K562 (cell line): ENCODE measurements around the gene DDX39A. TPM values are rescaled to one million over a fixed set of nuclear protein-coding genes. Genes with fewer than 3 reads are reported as not detected.
A peak's percentile ranks its signal among the peaks of the same experiment; 100 is the strongest.

Experiments
- ATAC-seq: fragments of 200-7000 bp; cut with Tn5 transposase; 3 replicates; pipeline ENCODE4 v1.9.1; 2020; ENCODE audit warnings: moderate library complexity
- BruUV-seq: library from RNA; stranded (reverse); fragments of 400-500 nt; replicated peaks from 2 replicates; lab custom pipeline; 2021; lab: Mats Ljungman, UMichigan
- CTCF ChIA-PET: fragments of 300-600 bp; formaldehyde crosslinking; extraction: SDS; loops from one replicate; lab custom pipeline; 2021; ENCODE audit warnings: low intra/inter-chr PET ratio; lab: Yijun Ruan, JAX
- POLR2A ChIA-PET: fragments of 300-600, 350-650 bp; sonication (Branson Sonifier 250); formaldehyde crosslinking; extraction: SDS; loops from one replicate; lab custom pipeline; 2021; ENCODE audit warnings: antibody characterized with exemption, inconsistent platforms; lab: Yijun Ruan, JAX
- DNase-seq, 4 experiments: peaks; one replicate each; pipeline versions ENCODE4 v3.0.0 to v3.0.0-alpha.2; 2011 to 2018; ENCODE audit warnings: low spot score in 3 of 4, mixed read lengths in 3 of 4; ENCODE audit errors: extremely low read depth in 1 of 4
- FAIRE-seq: peaks from 2 replicates; lab custom pipeline; 2011; peaks lifted over from hg19 to GRCh38; lab: Jason Lieb, UNC
- H2AFZ ChIP-seq: 2 replicates; pipeline ENCODE4 v1.6.0; 2011; ENCODE audit warnings: low read depth, low read length, control low read depth, inconsistent platforms
- H3K27ac ChIP-seq: fragments of 200-600 bp; 3 replicates; pipeline ENCODE4 v1.8.0; 2011; ENCODE audit warnings: low read depth, mild to moderate bottlenecking, control low read depth, inconsistent platforms, low read length, moderate library complexity, mixed read lengths; ENCODE audit errors: extremely low read depth
- H3K27me3 ChIP-seq, 2 experiments: fragments of 300-600 bp in 1 of 2; 2 replicates in 1 of 2; 3 replicates in 1 of 2; pipeline versions ENCODE4 v1.6.0 to v1.8.0; 2011; ENCODE audit warnings: inconsistent platforms in 2 of 2, low read length in 2 of 2, mild to moderate bottlenecking in 1 of 2, mixed read lengths in 1 of 2, moderate library complexity in 1 of 2; ENCODE audit not compliant: control insufficient read depth in 2 of 2, insufficient read depth in 2 of 2
- H3K36me3 ChIP-seq: fragments of 300-600 bp; 3 replicates; pipeline ENCODE4 v1.8.0; 2011; ENCODE audit warnings: mild to moderate bottlenecking, low read length, inconsistent platforms; ENCODE audit not compliant: control insufficient read depth, insufficient read depth
- H3K4me1 ChIP-seq, 2 experiments: fragments of 200-600 bp in 1 of 2; replicated peaks in 1 of 2; 2 replicates in 1 of 2; 3 replicates in 1 of 2; pipeline versions ENCODE4 v1.5.1 to v1.8.0; 2011; ENCODE audit warnings: inconsistent platforms in 2 of 2, low read length in 2 of 2, mild to moderate bottlenecking in 1 of 2, mixed read lengths in 1 of 2, moderate library complexity in 1 of 2; ENCODE audit not compliant: control insufficient read depth in 2 of 2, insufficient read depth in 2 of 2
- H3K4me2 ChIP-seq: 2 replicates; pipeline ENCODE4 v1.6.1; 2011; ENCODE audit warnings: low read length, control low read depth, inconsistent platforms, mixed read lengths; ENCODE audit not compliant: insufficient read depth
- H3K4me3 ChIP-seq: fragments of 200-600 bp; sonication (generic), shearing (Covaris generic); 2 replicates; pipeline ENCODE4 v1.5.1; 2016; ENCODE audit warnings: control low read depth, inconsistent platforms
- H3K79me2 ChIP-seq: fragments of 200-600 bp; 3 replicates; pipeline ENCODE4 v1.8.0; 2011; ENCODE audit warnings: low read length, inconsistent platforms; ENCODE audit not compliant: control insufficient read depth, insufficient read depth
- H3K9ac ChIP-seq, 2 experiments: 2 replicates each; pipeline versions ENCODE4 v1.6.0 to v1.6.1; 2011; ENCODE audit warnings: low read depth in 2 of 2, low read length in 2 of 2, control low read depth in 1 of 2, inconsistent platforms in 1 of 2, mild to moderate bottlenecking in 1 of 2, mixed read lengths in 1 of 2; ENCODE audit not compliant: insufficient read depth in 1 of 2
- H3K9me1 ChIP-seq: one replicate; pipeline ENCODE4 v1.6.0; 2011; ENCODE audit warnings: inconsistent platforms, mild to moderate bottlenecking, low read length, moderate library complexity; ENCODE audit not compliant: control insufficient read depth, insufficient read depth
- H3K9me3 ChIP-seq: replicated peaks from 2 replicates; pipeline ENCODE4 v1.5.1; 2011; ENCODE audit warnings: low read depth, low read length, inconsistent platforms; ENCODE audit not compliant: control insufficient read depth, insufficient read depth
- H4K20me1 ChIP-seq: replicated peaks from 2 replicates; pipeline ENCODE4 v1.6.1; 2011; ENCODE audit warnings: low read length, inconsistent platforms, mixed read lengths; ENCODE audit not compliant: control insufficient read depth, insufficient read depth
- BRF1 ChIP-seq: IDR thresholded peaks from 3 replicates; pipeline ENCODE4 v1.6.1; 2011; ENCODE audit warnings: borderline replicate concordance, mild to moderate bottlenecking; ENCODE audit not compliant: insufficient read length; ENCODE audit errors: extremely low read depth
- COPS2 ChIP-seq: fragments of 450-650 bp; conservative IDR thresholded peaks from 2 replicates; pipeline ENCODE4 v1.6.1; 2016; ENCODE audit warnings: mild to moderate bottlenecking, moderate library complexity
- GATA2 ChIP-seq: sonication (generic); formaldehyde crosslinking; IDR thresholded peaks from 2 replicates; pipeline ENCODE4 v1.4.0; 2020; ENCODE audit warnings: mild to moderate bottlenecking, missing genetic modification reagents
- HIVEP1 ChIP-seq: fragments of 250-450 bp; sonication (Bioruptor Pico); IDR thresholded peaks from 2 replicates; pipeline ENCODE4 v1.4.0; 2020; ENCODE audit warnings: mild to moderate bottlenecking
- HSF4 ChIP-seq: fragments of 250-450 bp; sonication (Bioruptor Pico); IDR thresholded peaks from 2 replicates; pipeline ENCODE4 v2.1.2; 2022; ENCODE audit warnings: mild to moderate bottlenecking, moderate library complexity, borderline replicate concordance
- IRF2 ChIP-seq: sonication (generic); formaldehyde crosslinking; IDR thresholded peaks from 2 replicates; pipeline ENCODE4 v1.8.1; 2022; ENCODE audit warnings: mild to moderate bottlenecking, missing genetic modification reagents
- NFATC3 ChIP-seq: fragments of 450-650 bp; IDR thresholded peaks from 2 replicates; pipeline ENCODE4 v1.6.1; 2017; ENCODE audit warnings: mild to moderate bottlenecking
- PHF21A ChIP-seq: fragments of 450-650 bp; IDR thresholded peaks from 2 replicates; pipeline ENCODE4 v1.6.1; 2017; ENCODE audit warnings: low read depth, borderline replicate concordance
- PHF8 ChIP-seq: fragments of 200-600 bp; sonication (generic); IDR thresholded peaks from 2 replicates; pipeline ENCODE4 v1.6.1; 2012; ENCODE audit warnings: mixed run types, mild to moderate bottlenecking, inconsistent platforms, low read length, moderate library complexity, borderline replicate concordance
- POLR2AphosphoS2 ChIP-seq: IDR thresholded peaks from 2 replicates; pipeline ENCODE4 v1.6.1; 2012; ENCODE audit warnings: low read length, improper control_type of control experiment
- RBFOX2 ChIP-seq: fragments of 200-400 bp; formaldehyde crosslinking; IDR thresholded peaks from 2 replicates; pipeline ENCODE4 v1.6.1; 2017; ENCODE audit warnings: low read depth, mild to moderate bottlenecking, low read length, moderate library complexity
- RBM22 ChIP-seq: fragments of 200-400 bp; formaldehyde crosslinking; IDR thresholded peaks from 2 replicates; pipeline ENCODE4 v1.6.1; 2018; ENCODE audit warnings: low read length, low read depth; ENCODE audit not compliant: poor library complexity, severe bottlenecking
- RCOR1 ChIP-seq, 2 experiments: IDR thresholded peaks; 2 replicates each; pipeline ENCODE4 v1.6.1; 2012; ENCODE audit warnings: low read depth in 2 of 2, low read length in 2 of 2, borderline replicate concordance in 1 of 2, improper control_type of control experiment in 1 of 2
- SAFB ChIP-seq: fragments of 200-400 bp; formaldehyde crosslinking; IDR thresholded peaks from 2 replicates; pipeline ENCODE4 v1.6.1; 2017; ENCODE audit warnings: low read depth, low read length, borderline replicate concordance
- SPI1 ChIP-seq: IDR thresholded peaks from 2 replicates; pipeline ENCODE4 v1.6.1; 2011; ENCODE audit warnings: low read depth, low read length, control low read depth, borderline replicate concordance
- SREBF1 ChIP-seq: fragments of 150-350 bp; IDR thresholded peaks from 2 replicates; pipeline ENCODE4 v1.6.1; 2014; ENCODE audit warnings: antibody characterized with exemption, low read depth, low read length, borderline replicate concordance
- TCF7L2 ChIP-seq: fragments of 150-350 bp; IDR thresholded peaks from 2 replicates; pipeline ENCODE4 v1.6.1; 2016; ENCODE audit warnings: low read depth, mild to moderate bottlenecking, low read length, moderate library complexity
- YBX1 ChIP-seq: fragments of 450-650 bp; IDR thresholded peaks from 2 replicates; pipeline ENCODE4 v1.7.1; 2016; ENCODE audit warnings: mild to moderate bottlenecking
- ZBED1 ChIP-seq: IDR thresholded peaks from 2 replicates; pipeline ENCODE4 v1.6.1; 2014
- ZEB2 ChIP-seq: fragments of 450-650 bp; IDR thresholded peaks from 2 replicates; pipeline ENCODE4 v1.6.1; 2016
- ZFX ChIP-seq: sonication (generic); formaldehyde crosslinking; IDR thresholded peaks from 2 replicates; pipeline ENCODE4 v1.8.0; 2022; ENCODE audit warnings: mild to moderate bottlenecking, missing genetic modification reagents, moderate library complexity
- ZNF121 ChIP-seq: sonication (generic); formaldehyde crosslinking; conservative IDR thresholded peaks from 2 replicates; pipeline ENCODE4 v1.8.0; 2022; ENCODE audit warnings: missing genetic modification reagents
- ZNF143 ChIP-seq: sonication (generic); formaldehyde crosslinking; IDR thresholded peaks from 2 replicates; pipeline ENCODE4 v1.9.0; 2022; ENCODE audit warnings: mild to moderate bottlenecking, missing genetic modification reagents
- ZNF184 ChIP-seq: sonication (generic); formaldehyde crosslinking; IDR thresholded peaks from 2 replicates; pipeline ENCODE4 v1.5.0; 2020; ENCODE audit warnings: missing genetic modification reagents
- ZNF57 ChIP-seq: fragments of 450-650 bp; formaldehyde crosslinking; IDR thresholded peaks from 2 replicates; pipeline ENCODE4 v1.4.0; 2020; ENCODE audit warnings: mild to moderate bottlenecking, moderate library complexity
- WGBS: fragments of 100-300 bp; shearing (Covaris generic); methylation state at CpG from one replicate; pipeline ENCODE4 v1.1.6; 2016; ENCODE audit warnings: low coverage, mixed read lengths; ENCODE audit not compliant: insufficient coverage; ENCODE audit errors: missing lambda C conversion rate; 5-methylcytosine and 5-hydroxymethylcytosine counted together
- in situ Hi-C: fragments of 300-500 bp; cut with MboI; formaldehyde crosslinking; loops from 4 replicates; pipeline ENCODE4 v1.15.0; 2018; ENCODE audit warnings: inconsistent platforms, mixed read lengths
- intact Hi-C: fragments of 100-400 bp; cut with micrococcal nuclease; formaldehyde crosslinking; loops from 2 replicates; pipeline ENCODE4 v1.14.2; 2022
- polyA plus RNA-seq, 8 experiments: library from polyadenylated mRNA; depleted of rRNA in 4 of 8; stranded (reverse) in 5 of 8; unstranded in 3 of 8; fragments of >200 nt; fragmentation: Nextera tagmentation in 2 of 8; fragmentation: Illumina TruSeq in 1 of 8; extraction: Ambion mirVana in 2 of 8; extraction: Trizol in 1 of 8; gene quantifications; 2 replicates each; pipeline versions ENCODE4 v1.2.1 to v1.2.3, GENCODE V29; 2011 to 2014; ENCODE audit warnings: inconsistent platforms in 1 of 8, missing spikeins in 1 of 8
- total RNA-seq, 7 experiments: library from RNA; depleted of rRNA in 6 of 7; stranded (reverse); fragments of >200 nt in 6 of 7; fragmentation: Illumina TruSeq in 2 of 7; extraction: Trizol in 2 of 7; gene quantifications; 2 replicates each; pipeline versions ENCODE4 v1.2.1 to v1.2.3, GENCODE V29; 2011 to 2021; ENCODE audit warnings: low replicate concordance in 1 of 7
- TF ChIP-seq, protein P1 (sequence below): fragments of 250-450 bp; sonication (Bioruptor Pico); IDR thresholded peaks from 2 replicates; pipeline ENCODE4 v1.4.0; 2020

The DDX39A gene
- total and polyA plus RNA-seq, 9 of the 15 experiments (the other 6 are each of a cell fraction or from before 2014, with no cell fraction given): 90.3 to 250 (median 188) TPM

DNA sequence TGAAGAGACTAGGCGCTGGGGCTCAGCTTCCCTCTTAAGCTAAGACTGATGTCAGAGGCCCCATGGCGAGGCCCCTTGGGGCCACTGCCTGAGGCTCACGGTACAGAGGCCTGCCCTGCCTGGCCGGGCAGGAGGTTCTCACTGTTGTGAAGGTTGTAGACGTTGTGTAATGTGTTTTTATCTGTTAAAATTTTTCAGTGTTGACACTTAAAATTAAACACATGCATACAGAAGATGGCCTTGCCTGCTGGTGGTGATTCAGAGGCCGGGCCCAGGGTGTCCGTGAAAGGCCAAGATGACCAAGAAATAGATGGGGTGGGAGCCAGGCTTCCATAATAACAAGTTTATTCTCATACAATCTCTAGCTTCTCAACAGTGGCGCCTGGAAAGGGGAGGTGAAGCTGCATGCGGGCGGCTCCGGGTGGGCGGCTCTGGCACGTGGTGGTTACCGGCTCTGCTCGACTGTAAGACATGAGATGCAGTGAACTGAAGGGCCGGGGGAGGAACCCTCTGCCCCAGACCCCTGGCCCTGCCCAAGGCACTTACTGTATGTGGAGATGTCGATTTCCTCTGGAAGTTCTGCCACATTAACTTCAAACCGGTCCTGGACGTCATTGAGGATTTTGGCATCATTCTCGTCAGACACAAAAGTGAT is 10.5 kb downstream of the DDX39A start:
- DNase-seq (peak in 2 of 4 experiments; percentile 6 to 12), ATAC-seq (0 out of 3 replicates have a peak, but pooled peaks have one; percentile 0), FAIRE-seq (peak; percentile 58)
- Histone ChIP-seq H3K9me1 (peaks cover 10% of the 10 kb centered on the region), H3K4me1 (peaks cover 5 to 60% of the 10 kb centered on the region in 2 experiments; a peak in 4 of 5 replicates), H3K36me3 (peaks cover 92% of the 10 kb centered on the region; the same call in 2 of the 3 replicates), H3K9ac (peak overlapping the region in 1 of 2 experiments; percentile 78; a peak in 2 of 4 replicates), H3K4me3 (no peak overlapping the region), H2AFZ (no peak overlapping the region), H3K9me3 (no peaks in the 10 kb centered on the region), H3K4me2 (no peak overlapping the region), H3K27ac (no peak overlapping the region), H3K79me2 (peaks cover 26% of the 10 kb centered on the region), H4K20me1 (peaks cover 59% of the 10 kb centered on the region), H3K27me3 (no peaks in the 10 kb centered on the region)
- CTCF ChIA-PET: no interaction called here
- intact Hi-C loops (loop anchor here (10.0 kb wide), 1 partner anchor 264 kb away; no protein-coding TSS in a partner anchor), in situ Hi-C loops (no loop called here)
- no TSS peak for BruUV-seq
- WGBS: 75% methylated on average over 18 of the region's 20 CpGs
- POLR2A ChIA-PET: interaction anchor here (0.6 to 1.4 kb wide), 5 partner anchors 8 to 389 kb away, joined by 3 to 4 read pairs (median 3); no protein-coding TSS in a partner anchor
- TF ChIP-seq ZBED1: no peak
- TF ChIP-seq ZFX (CRISPR knock-in tag): peak; percentile 26; the same call in 1 of the 2 replicates
- no peak for TF ChIP-seq HIVEP1 (CRISPR knock-in tag)
- TF ChIP-seq PHF8: no peak
- TF ChIP-seq BRF1: no peak
- no peak for TF ChIP-seq SAFB
- TF ChIP-seq SREBF1: no peak
- no peak for TF ChIP-seq ZEB2
- TF ChIP-seq ZNF121 (CRISPR knock-in tag): no peak
- TF ChIP-seq RBM22: peak; percentile 53
- no peak for TF ChIP-seq HSF4 (CRISPR knock-in tag)
- no peak for TF ChIP-seq PHF21A
- TF ChIP-seq YBX1: no peak
- no peak for TF ChIP-seq RCOR1 (IDR thresholded peaks at IDR 0.05; ENCODE audit: borderline replicate concordance in 1 of 2, low read depth in 2 of 2, low read length in 2 of 2)
- no peak for TF ChIP-seq ZNF184 (CRISPR knock-in tag)
- TF ChIP-seq SPI1: no peak
- peak; percentile 6 for TF ChIP-seq RBFOX2
- no peak for TF ChIP-seq GATA2 (CRISPR knock-in tag)
- TF ChIP-seq ZNF57 (CRISPR knock-in tag): no peak
- TF ChIP-seq POLR2AphosphoS2: peak; percentile 26; the same call in 1 of the 2 replicates
- no peak for TF ChIP-seq NFATC3
- TF ChIP-seq, protein P1, sequence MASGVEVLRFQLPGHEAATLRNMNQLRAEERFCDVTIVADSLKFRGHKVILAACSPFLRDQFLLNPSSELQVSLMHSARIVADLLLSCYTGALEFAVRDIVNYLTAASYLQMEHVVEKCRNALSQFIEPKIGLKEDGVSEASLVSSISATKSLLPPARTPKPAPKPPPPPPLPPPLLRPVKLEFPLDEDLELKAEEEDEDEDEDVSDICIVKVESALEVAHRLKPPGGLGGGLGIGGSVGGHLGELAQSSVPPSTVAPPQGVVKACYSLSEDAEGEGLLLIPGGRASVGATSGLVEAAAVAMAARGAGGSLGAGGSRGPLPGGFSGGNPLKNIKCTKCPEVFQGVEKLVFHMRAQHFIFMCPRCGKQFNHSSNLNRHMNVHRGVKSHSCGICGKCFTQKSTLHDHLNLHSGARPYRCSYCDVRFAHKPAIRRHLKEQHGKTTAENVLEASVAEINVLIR (CRISPR knock-in tag): no peak
- TF ChIP-seq COPS2: no peak
- TF ChIP-seq TCF7L2: no peak
- no peak for TF ChIP-seq ZNF143 (CRISPR knock-in tag)
- no peak for TF ChIP-seq IRF2 (CRISPR knock-in tag)
